HEK293 (cell line): ENCODE results near the gene RAB5A.

Experiments used
- CTCF ChIA-PET: fragments of 350-600 bp; formaldehyde crosslinking; extraction: SDS; loops from one replicate; lab custom pipeline; 2021; ENCODE audit warnings: antibody characterized with exemption; lab: Yijun Ruan, JAX
- POLR2A ChIA-PET: fragments of 300-600 bp; formaldehyde crosslinking; extraction: SDS; loops from one replicate; lab custom pipeline; 2020; ENCODE audit warnings: antibody characterized with exemption, inconsistent platforms; lab: Yijun Ruan, JAX
- H3K27ac ChIP-seq: fragments of 200-500 bp; sonication (Bioruptor generic); 2 replicates; pipeline ENCODE4 v1.5.1; 2014; ENCODE audit warnings: low read depth, low read length, control low read depth, inconsistent platforms; ENCODE audit errors: extremely low read depth
- H3K36me3 ChIP-seq, 2 experiments: fragments of 200-500 bp in 1 of 2; sonication (Bioruptor generic) in 1 of 2; 1 replicate in 1 of 2; 2 replicates in 1 of 2; pipeline ENCODE4 v1.5.1; 2014 to 2017; ENCODE audit warnings: inconsistent platforms in 2 of 2, low read length in 2 of 2; ENCODE audit not compliant: control insufficient read depth in 2 of 2, insufficient read depth in 1 of 2
- H3K4me1 ChIP-seq: fragments of 200-500 bp; sonication (Bioruptor generic); 2 replicates; pipeline ENCODE4 v1.5.1; 2014; ENCODE audit warnings: mild to moderate bottlenecking, low read length, inconsistent platforms; ENCODE audit not compliant: control insufficient read depth, insufficient read depth
- H3K4me3 ChIP-seq: 2 replicates; pipeline ENCODE4 v1.5.1; 2011; ENCODE audit warnings: low read depth, mild to moderate bottlenecking, control low read depth, low read length, moderate library complexity
- H3K9me3 ChIP-seq: fragments of 200-500 bp; sonication (Bioruptor generic); 2 replicates; pipeline ENCODE4 v1.5.1; 2014; ENCODE audit warnings: low read depth, low read length, inconsistent platforms; ENCODE audit not compliant: control insufficient read depth, insufficient read depth
- KLF16 ChIP-seq: fragments of 450-650 bp; formaldehyde crosslinking; IDR thresholded peaks from 2 replicates; pipeline ENCODE4 v1.5.1; 2017; ENCODE audit warnings: missing biosample characterization, missing genetic modification characterization
- KLF7 ChIP-seq: fragments of 450-650 bp; formaldehyde crosslinking; IDR thresholded peaks from 2 replicates; pipeline ENCODE4 v1.5.1; 2016; ENCODE audit warnings: missing biosample characterization, missing genetic modification characterization, borderline replicate concordance
- KLF8 ChIP-seq: fragments of 450-650 bp; formaldehyde crosslinking; IDR thresholded peaks from 2 replicates; pipeline ENCODE4 v1.5.1; 2016; ENCODE audit warnings: missing biosample characterization, missing genetic modification characterization
- MEIS1 ChIP-seq: sonication (generic); formaldehyde crosslinking; IDR thresholded peaks from 2 replicates; pipeline ENCODE4 v1.8.1; 2022; ENCODE audit warnings: missing genetic modification reagents, mild to moderate bottlenecking, borderline replicate concordance
- OVOL3 ChIP-seq: fragments of 450-650 bp; formaldehyde crosslinking; IDR thresholded peaks from 2 replicates; pipeline ENCODE4 v1.5.1; 2016; ENCODE audit warnings: missing biosample characterization, missing genetic modification characterization
- ZBTB20 ChIP-seq: fragments of 450-650 bp; formaldehyde crosslinking; IDR thresholded peaks from 2 replicates; pipeline ENCODE4 v1.5.1; 2016; ENCODE audit warnings: missing biosample characterization, missing genetic modification characterization
- ZNF114 ChIP-seq: fragments of 450-650 bp; formaldehyde crosslinking; IDR thresholded peaks from 2 replicates; pipeline ENCODE4 v1.5.0; 2017; ENCODE audit warnings: missing biosample characterization, missing genetic modification characterization
- ZNF155 ChIP-seq: fragments of 450-650 bp; formaldehyde crosslinking; IDR thresholded peaks from 2 replicates; pipeline ENCODE4 v1.5.1; 2016; ENCODE audit warnings: missing biosample characterization, missing genetic modification characterization
- ZNF157 ChIP-seq: fragments of 450-650 bp; formaldehyde crosslinking; IDR thresholded peaks from 2 replicates; pipeline ENCODE4 v1.5.1; 2016; ENCODE audit warnings: missing biosample characterization, missing genetic modification characterization
- ZNF239 ChIP-seq: fragments of 450-650 bp; formaldehyde crosslinking; IDR thresholded peaks from 2 replicates; pipeline ENCODE4 v1.5.1; 2016; ENCODE audit warnings: missing biosample characterization, missing genetic modification characterization
- ZNF302 ChIP-seq: fragments of 450-650 bp; formaldehyde crosslinking; IDR thresholded peaks from 2 replicates; pipeline ENCODE4 v1.5.1; 2016; ENCODE audit warnings: missing biosample characterization, missing genetic modification characterization, low read depth
- ZNF350 ChIP-seq: fragments of 450-650 bp; formaldehyde crosslinking; IDR thresholded peaks from 2 replicates; pipeline ENCODE4 v1.5.0; 2017; ENCODE audit warnings: missing biosample characterization, mild to moderate bottlenecking, missing genetic modification characterization
- ZNF521 ChIP-seq: fragments of 450-650 bp; formaldehyde crosslinking; IDR thresholded peaks from 2 replicates; pipeline ENCODE4 v1.5.1; 2017; ENCODE audit warnings: missing biosample characterization, mild to moderate bottlenecking, missing genetic modification characterization
- ZNF555 ChIP-seq: fragments of 450-650 bp; formaldehyde crosslinking; conservative IDR thresholded peaks from 2 replicates; pipeline ENCODE4 v1.5.1; 2017; ENCODE audit warnings: missing biosample characterization, mild to moderate bottlenecking, missing genetic modification characterization, inconsistent platforms
- ZNF561 ChIP-seq: fragments of 450-650 bp; IDR thresholded peaks from 2 replicates; pipeline ENCODE4 v1.5.1; 2018; ENCODE audit warnings: missing biosample characterization, missing genetic modification characterization, borderline replicate concordance
- ZNF624 ChIP-seq: fragments of 450-650 bp; formaldehyde crosslinking; IDR thresholded peaks from 2 replicates; pipeline ENCODE4 v1.5.1; 2017; ENCODE audit warnings: missing biosample characterization, missing genetic modification characterization
- ZNF629 ChIP-seq: fragments of 450-650 bp; formaldehyde crosslinking; IDR thresholded peaks from 2 replicates; pipeline ENCODE4 v1.5.1; 2017; ENCODE audit warnings: missing biosample characterization, missing genetic modification characterization
- ZNF658 ChIP-seq: fragments of 450-650 bp; formaldehyde crosslinking; IDR thresholded peaks from 2 replicates; pipeline ENCODE4; 2016; ENCODE audit warnings: missing biosample characterization, missing genetic modification characterization
- ZNF664 ChIP-seq: fragments of 450-650 bp; formaldehyde crosslinking; IDR thresholded peaks from 2 replicates; pipeline ENCODE4 v1.5.1; 2016; ENCODE audit warnings: missing biosample characterization, missing genetic modification characterization
- ZNF701 ChIP-seq: fragments of 450-650 bp; formaldehyde crosslinking; IDR thresholded peaks from 2 replicates; pipeline ENCODE4 v1.5.1; 2016; ENCODE audit warnings: missing biosample characterization, missing genetic modification characterization
- ZNF777 ChIP-seq: fragments of 450-650 bp; formaldehyde crosslinking; IDR thresholded peaks from 2 replicates; pipeline ENCODE4 v1.5.1; 2017; ENCODE audit warnings: missing biosample characterization, missing genetic modification characterization, borderline replicate concordance
- ZSCAN30 ChIP-seq: fragments of 450-650 bp; IDR thresholded peaks from 2 replicates; pipeline ENCODE4 v1.5.1; 2018; ENCODE audit warnings: missing biosample characterization, mild to moderate bottlenecking, missing genetic modification characterization, moderate library complexity
- ZXDB ChIP-seq: fragments of 450-650 bp; formaldehyde crosslinking; IDR thresholded peaks from 2 replicates; pipeline ENCODE4 v1.5.1; 2016; ENCODE audit warnings: missing biosample characterization, missing genetic modification characterization
- TF ChIP-seq, protein P1 (sequence below): fragments of 450-650 bp; formaldehyde crosslinking; IDR thresholded peaks from 2 replicates; pipeline ENCODE4 v1.5.1; 2016; ENCODE audit warnings: missing biosample characterization, missing genetic modification characterization
- TF ChIP-seq, protein P2 (sequence below): fragments of 450-650 bp; formaldehyde crosslinking; IDR thresholded peaks from 2 replicates; pipeline ENCODE4 v1.5.1; 2017; ENCODE audit warnings: missing biosample characterization, missing genetic modification characterization
- TF ChIP-seq, protein P3 (sequence below): fragments of 450-650 bp; formaldehyde crosslinking; IDR thresholded peaks from 2 replicates; pipeline ENCODE4 v1.5.1; 2017; ENCODE audit warnings: missing biosample characterization, missing genetic modification characterization

Gene RAB5A

DNA sequence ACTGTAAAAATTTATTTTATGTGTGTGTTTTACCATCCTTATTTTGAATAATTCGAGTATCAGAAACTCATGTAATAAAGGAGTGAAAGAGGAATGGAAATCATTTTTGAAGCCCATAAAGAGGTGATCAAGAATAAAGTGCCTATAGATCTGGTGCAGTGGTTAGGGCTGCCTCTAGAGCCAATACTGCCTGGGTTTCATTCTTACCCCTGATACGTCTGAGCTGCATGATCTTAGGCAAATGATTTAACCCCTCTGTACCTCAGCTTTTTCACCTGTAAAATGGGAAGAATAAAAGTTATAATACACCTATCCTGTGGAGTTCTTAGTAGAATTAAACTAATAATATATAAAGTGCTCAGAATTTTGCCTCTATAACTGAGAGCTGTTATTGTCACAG, 43.2 kb upstream of the RAB5A start (continued):
- TF ChIP-seq ZNF629 (no peak), ZNF777 (tag by site-specific recombination) (no peak), ZNF521 (tag by site-specific recombination) (no peak), ZNF350 (tag by site-specific recombination) (no peak)
- TF ChIP-seq, protein P1, sequence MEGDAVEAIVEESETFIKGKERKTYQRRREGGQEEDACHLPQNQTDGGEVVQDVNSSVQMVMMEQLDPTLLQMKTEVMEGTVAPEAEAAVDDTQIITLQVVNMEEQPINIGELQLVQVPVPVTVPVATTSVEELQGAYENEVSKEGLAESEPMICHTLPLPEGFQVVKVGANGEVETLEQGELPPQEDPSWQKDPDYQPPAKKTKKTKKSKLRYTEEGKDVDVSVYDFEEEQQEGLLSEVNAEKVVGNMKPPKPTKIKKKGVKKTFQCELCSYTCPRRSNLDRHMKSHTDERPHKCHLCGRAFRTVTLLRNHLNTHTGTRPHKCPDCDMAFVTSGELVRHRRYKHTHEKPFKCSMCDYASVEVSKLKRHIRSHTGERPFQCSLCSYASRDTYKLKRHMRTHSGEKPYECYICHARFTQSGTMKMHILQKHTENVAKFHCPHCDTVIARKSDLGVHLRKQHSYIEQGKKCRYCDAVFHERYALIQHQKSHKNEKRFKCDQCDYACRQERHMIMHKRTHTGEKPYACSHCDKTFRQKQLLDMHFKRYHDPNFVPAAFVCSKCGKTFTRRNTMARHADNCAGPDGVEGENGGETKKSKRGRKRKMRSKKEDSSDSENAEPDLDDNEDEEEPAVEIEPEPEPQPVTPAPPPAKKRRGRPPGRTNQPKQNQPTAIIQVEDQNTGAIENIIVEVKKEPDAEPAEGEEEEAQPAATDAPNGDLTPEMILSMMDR: no peak

DNA sequence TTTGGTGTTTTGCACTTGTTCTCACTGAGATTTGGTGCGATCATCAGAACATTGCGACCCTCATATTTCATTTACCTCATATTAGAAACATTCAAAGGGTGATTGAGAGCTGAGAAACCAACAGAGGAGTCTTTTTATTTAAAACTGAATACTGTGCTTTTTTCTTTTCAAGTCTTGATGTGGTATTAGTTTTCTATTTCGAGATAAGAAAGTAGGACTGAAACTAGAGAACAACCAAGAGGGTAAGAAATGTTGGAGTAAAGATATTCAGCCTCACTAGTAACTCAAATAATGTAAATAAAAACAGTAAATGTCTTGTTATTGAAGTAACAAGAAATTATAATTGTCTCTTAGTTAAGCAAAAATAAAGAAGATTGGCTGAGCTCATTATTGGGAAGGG, 39.4 kb upstream of the RAB5A start:
- no peaks in the 10 kb centered on the region for H3K9me3 ChIP-seq
- ChIA-PET CTCF (interaction anchor here (0.7 kb wide), 1 partner anchor 33 kb away, joined by 7 read pairs; no protein-coding TSS in a partner anchor), POLR2A (no interaction called here)
- no peaks in the 10 kb centered on the region for H3K4me1 ChIP-seq
- no peak overlapping the region for H3K27ac ChIP-seq
- no peak overlapping the region for H3K4me3 ChIP-seq
- TF ChIP-seq ZBTB20 (tag by site-specific recombination): no peak
- no peak for TF ChIP-seq ZNF302 (tag by site-specific recombination)
- TF ChIP-seq ZNF114 (tag by site-specific recombination): no peak
- H3K36me3 ChIP-seq: no peaks in the 10 kb centered on the region

DNA sequence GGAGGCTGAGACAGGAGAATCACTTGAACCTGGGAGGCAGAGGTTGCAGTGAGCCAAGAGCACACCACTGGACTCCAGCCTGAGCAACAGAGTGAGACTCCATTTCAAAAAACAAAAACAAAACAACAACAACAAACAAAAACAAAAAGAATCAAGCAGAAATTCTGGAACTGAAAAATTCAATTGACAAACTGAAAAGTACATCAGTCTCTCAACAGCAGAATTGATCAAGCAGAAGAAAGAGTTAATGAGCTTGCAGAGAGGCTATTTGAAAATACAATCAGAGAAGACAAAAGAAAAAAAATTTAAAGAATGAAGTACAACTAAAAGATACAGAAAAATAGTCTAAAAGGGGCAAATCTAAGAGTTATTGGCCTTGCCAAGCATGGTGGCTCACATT, 35.4 kb upstream of the RAB5A start:
- Histone ChIP-seq H3K4me1 (no peaks in the 10 kb centered on the region), H3K4me3 (no peak overlapping the region), H3K36me3 (no peaks in the 10 kb centered on the region), H3K27ac (no peak overlapping the region), H3K9me3 (no peaks in the 10 kb centered on the region)
- CTCF ChIA-PET: no interaction called here
- TF ChIP-seq KLF16 (tag by site-specific recombination): no peak
- TF ChIP-seq, protein P2, sequence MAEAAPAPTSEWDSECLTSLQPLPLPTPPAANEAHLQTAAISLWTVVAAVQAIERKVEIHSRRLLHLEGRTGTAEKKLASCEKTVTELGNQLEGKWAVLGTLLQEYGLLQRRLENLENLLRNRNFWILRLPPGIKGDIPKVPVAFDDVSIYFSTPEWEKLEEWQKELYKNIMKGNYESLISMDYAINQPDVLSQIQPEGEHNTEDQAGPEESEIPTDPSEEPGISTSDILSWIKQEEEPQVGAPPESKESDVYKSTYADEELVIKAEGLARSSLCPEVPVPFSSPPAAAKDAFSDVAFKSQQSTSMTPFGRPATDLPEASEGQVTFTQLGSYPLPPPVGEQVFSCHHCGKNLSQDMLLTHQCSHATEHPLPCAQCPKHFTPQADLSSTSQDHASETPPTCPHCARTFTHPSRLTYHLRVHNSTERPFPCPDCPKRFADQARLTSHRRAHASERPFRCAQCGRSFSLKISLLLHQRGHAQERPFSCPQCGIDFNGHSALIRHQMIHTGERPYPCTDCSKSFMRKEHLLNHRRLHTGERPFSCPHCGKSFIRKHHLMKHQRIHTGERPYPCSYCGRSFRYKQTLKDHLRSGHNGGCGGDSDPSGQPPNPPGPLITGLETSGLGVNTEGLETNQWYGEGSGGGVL: no peak
- POLR2A ChIA-PET: no interaction called here

DNA sequence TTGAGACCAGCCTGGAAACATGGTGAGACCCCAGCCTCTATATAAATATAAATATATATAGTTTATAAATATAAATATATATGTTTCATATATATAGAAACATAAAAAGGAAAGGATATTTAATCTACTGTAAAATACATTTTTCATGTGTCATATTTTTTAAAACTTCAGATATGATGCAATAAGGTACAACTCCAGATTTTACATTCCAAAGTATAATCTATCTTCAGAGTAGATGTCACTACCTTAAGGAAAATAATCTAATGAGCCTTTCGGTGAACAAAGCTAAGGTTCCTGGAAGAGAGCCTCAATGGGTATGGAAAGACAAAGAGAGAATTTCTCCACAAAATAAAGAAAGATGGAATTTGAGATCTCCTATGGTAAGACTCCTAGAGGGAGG, 29.7 kb upstream of the RAB5A start:
- H3K4me1 ChIP-seq: no peaks in the 10 kb centered on the region
- TF ChIP-seq ZNF239 (tag by site-specific recombination) (no peak), ZNF624 (tag by site-specific recombination) (no peak), KLF7 (tag by site-specific recombination) (no peak), ZNF155 (tag by site-specific recombination) (no peak), ZNF658 (tag by site-specific recombination) (no peak), MEIS1 (CRISPR knock-in tag) (no peak), OVOL3 (no peak), ZNF561 (tag by site-specific recombination) (no peak), ZSCAN30 (tag by site-specific recombination) (no peak), ZXDB (tag by site-specific recombination) (no peak), ZNF664 (no peak), ZNF555 (tag by site-specific recombination) (no peak), ZNF157 (tag by site-specific recombination) (no peak), ZNF701 (tag by site-specific recombination) (no peak), KLF8 (tag by site-specific recombination) (no peak)
- TF ChIP-seq, protein P3, sequence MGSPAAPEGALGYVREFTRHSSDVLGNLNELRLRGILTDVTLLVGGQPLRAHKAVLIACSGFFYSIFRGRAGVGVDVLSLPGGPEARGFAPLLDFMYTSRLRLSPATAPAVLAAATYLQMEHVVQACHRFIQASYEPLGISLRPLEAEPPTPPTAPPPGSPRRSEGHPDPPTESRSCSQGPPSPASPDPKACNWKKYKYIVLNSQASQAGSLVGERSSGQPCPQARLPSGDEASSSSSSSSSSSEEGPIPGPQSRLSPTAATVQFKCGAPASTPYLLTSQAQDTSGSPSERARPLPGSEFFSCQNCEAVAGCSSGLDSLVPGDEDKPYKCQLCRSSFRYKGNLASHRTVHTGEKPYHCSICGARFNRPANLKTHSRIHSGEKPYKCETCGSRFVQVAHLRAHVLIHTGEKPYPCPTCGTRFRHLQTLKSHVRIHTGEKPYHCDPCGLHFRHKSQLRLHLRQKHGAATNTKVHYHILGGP (tag by site-specific recombination): no peak
- no peaks in the 10 kb centered on the region for H3K9me3 ChIP-seq
- H3K4me3 ChIP-seq: no peak overlapping the region
- H3K27ac ChIP-seq: no peak overlapping the region
- no peaks in the 10 kb centered on the region for H3K36me3 ChIP-seq
- ChIA-PET CTCF (no interaction called here), POLR2A (no interaction called here)
